Measurements from ENCODE around the gene WDR20.

DNA sequence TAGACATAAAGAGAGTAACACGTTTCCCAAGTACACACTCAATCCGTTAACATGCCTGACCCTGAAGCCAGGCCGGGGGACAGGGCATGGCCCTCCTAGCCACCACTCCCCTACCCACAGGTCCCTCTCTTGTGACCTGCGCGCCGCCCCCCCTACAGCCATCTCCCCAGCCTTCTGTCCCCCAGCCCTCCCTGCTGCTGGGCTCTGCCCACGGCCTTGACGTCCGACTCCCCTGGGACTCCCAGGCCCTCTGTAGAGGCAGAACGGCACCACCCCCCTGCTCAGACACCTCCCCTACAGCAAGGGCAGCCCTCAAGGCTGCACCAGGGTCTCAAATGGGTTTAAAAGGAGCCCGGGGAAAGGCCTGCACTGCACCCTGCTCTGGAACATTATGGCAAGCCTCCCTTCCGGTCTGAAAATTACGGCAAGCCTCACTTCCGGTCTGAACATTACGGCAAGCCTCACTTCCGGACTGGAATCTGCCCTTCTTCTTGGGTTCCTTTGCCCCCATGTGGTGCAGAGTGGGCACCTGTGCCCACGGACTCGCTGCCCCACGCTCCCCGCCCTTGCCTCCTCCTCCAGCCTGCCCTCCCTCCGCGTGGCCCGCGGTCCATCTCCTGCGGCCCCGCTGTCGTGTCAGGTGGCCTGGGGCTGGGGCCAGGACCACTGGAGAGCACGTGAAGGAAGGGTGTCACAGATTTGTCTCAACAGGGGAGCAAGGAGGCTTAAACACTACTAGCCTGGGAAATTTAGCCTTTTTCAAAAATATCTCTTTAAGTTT is 87.7 kb downstream of the WDR20 start:
- TF ChIP-seq YY1 (IDR thresholded peaks at IDR 0.05; ENCODE audit: low read depth) (no peak), ZBTB7A (IDR thresholded peaks at IDR 0.05; ENCODE audit: low read depth) (no peak), NFIC (IDR thresholded peaks at IDR 0.05) (no peak), CREB1 (IDR thresholded peaks at IDR 0.05; ENCODE audit: low read depth) (no peak), RAD21 (IDR thresholded peaks at IDR 0.05; ENCODE audit: low read depth) (no peak), FOXM1 (IDR thresholded peaks at IDR 0.05; ENCODE audit: borderline replicate concordance, low read depth) (no peak), EP300 (IDR thresholded peaks at IDR 0.05; ENCODE audit: borderline replicate concordance) (no peak), MAX (IDR thresholded peaks at IDR 0.05) (no peak)
- TF ChIP-seq, protein P1, sequence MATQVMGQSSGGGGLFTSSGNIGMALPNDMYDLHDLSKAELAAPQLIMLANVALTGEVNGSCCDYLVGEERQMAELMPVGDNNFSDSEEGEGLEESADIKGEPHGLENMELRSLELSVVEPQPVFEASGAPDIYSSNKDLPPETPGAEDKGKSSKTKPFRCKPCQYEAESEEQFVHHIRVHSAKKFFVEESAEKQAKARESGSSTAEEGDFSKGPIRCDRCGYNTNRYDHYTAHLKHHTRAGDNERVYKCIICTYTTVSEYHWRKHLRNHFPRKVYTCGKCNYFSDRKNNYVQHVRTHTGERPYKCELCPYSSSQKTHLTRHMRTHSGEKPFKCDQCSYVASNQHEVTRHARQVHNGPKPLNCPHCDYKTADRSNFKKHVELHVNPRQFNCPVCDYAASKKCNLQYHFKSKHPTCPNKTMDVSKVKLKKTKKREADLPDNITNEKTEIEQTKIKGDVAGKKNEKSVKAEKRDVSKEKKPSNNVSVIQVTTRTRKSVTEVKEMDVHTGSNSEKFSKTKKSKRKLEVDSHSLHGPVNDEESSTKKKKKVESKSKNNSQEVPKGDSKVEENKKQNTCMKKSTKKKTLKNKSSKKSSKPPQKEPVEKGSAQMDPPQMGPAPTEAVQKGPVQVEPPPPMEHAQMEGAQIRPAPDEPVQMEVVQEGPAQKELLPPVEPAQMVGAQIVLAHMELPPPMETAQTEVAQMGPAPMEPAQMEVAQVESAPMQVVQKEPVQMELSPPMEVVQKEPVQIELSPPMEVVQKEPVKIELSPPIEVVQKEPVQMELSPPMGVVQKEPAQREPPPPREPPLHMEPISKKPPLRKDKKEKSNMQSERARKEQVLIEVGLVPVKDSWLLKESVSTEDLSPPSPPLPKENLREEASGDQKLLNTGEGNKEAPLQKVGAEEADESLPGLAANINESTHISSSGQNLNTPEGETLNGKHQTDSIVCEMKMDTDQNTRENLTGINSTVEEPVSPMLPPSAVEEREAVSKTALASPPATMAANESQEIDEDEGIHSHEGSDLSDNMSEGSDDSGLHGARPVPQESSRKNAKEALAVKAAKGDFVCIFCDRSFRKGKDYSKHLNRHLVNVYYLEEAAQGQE (IDR thresholded peaks at IDR 0.05; ENCODE audit: low read depth): no peak

Measured in Ishikawa (cell line).